A673 (cell line): ENCODE measurements around the gene UQCRC1.

Experiments
- EZH2 ChIP-seq: fragments of 200-600 bp; sonication (generic); IDR thresholded peaks from 2 replicates; pipeline ENCODE4 v1.6.1; 2017; ENCODE audit warnings: borderline replicate concordance, low read depth, mild to moderate bottlenecking, mixed read lengths, antibody characterized with exemption, low read length; ENCODE audit not compliant: poor library complexity, severe bottlenecking
- TF ChIP-seq, protein P1 (sequence below): fragments of 300-800, 200-600 bp; sonication (generic); conservative IDR thresholded peaks from 2 replicates; pipeline ENCODE4 v1.5.1; 2017; ENCODE audit warnings: low read depth, mild to moderate bottlenecking, antibody characterized with exemption, low read length, moderate library complexity, mixed read lengths

DNA sequence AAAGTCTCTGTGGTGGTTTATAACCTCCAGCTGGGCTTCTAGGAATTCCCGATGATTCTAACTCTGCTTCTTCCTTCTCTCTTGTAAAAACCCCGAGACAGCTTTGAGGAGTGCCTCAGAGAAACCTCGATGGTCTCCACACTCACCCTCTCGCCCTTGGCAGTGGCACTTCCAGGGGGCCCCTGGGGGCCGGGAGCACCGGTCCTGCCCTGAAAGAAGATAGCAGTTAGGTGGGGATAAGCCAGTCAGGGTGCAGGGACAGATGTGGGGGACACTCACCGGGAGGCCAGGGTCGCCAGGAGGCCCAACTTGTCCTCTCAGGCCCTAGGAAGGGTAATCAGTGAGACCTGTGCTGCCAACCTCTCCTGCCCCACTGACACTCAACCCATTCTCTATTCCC lies 24.0 kb downstream of the UQCRC1 start:
- TF ChIP-seq, protein P1, sequence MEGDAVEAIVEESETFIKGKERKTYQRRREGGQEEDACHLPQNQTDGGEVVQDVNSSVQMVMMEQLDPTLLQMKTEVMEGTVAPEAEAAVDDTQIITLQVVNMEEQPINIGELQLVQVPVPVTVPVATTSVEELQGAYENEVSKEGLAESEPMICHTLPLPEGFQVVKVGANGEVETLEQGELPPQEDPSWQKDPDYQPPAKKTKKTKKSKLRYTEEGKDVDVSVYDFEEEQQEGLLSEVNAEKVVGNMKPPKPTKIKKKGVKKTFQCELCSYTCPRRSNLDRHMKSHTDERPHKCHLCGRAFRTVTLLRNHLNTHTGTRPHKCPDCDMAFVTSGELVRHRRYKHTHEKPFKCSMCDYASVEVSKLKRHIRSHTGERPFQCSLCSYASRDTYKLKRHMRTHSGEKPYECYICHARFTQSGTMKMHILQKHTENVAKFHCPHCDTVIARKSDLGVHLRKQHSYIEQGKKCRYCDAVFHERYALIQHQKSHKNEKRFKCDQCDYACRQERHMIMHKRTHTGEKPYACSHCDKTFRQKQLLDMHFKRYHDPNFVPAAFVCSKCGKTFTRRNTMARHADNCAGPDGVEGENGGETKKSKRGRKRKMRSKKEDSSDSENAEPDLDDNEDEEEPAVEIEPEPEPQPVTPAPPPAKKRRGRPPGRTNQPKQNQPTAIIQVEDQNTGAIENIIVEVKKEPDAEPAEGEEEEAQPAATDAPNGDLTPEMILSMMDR, result no peak
- TF ChIP-seq EZH2, result no peak
